ENCODE data around the gene LGALS9B. TPM values are rescaled to one million over a fixed set of nuclear protein-coding genes. Genes with fewer than 3 reads are reported as not detected.

LGALS9B gene
- not detected in 2 replicates for total RNA-seq

DNA sequence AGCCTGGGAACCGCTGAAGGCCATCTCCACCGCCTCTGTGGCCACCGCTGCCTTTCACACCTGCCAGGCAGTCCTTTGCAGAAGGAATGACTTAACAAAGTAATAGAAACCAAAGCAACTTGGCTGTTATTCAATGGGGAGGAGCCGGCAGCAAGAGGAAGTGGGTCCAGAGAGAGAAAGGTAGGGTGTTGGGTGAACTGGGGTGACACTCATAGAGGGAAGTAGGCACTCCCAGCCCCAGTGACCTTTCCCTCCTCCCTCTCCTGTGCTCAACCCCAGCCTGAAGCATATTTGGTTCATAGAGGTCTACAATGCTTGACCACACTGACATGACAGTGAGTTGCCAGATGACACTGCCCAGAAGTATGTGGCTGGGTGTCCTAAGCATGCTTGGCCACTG, at the start of gene LGALS9B:
TSS of gene LGALS9B (minus strand) at position 93 of the 400 bp plus-strand sequence. CDS start at position 24, 69 bp downstream.

Other genes starting within 250 kb of the LGALS9B start
- gene CDRT15L2, start 112.2 kb upstream of the LGALS9B start, total RNA-seq: not detected in 2 replicates

Data from uterine smooth muscle cell (primary cell).